ENCODE measurements around the gene ZAP70. TPM values are rescaled to one million over a fixed set of nuclear protein-coding genes. Genes with fewer than 3 reads are reported as not detected.

ZAP70 gene
- total RNA-seq, 1 experiment from 2014 or later: not detected

DNA sequence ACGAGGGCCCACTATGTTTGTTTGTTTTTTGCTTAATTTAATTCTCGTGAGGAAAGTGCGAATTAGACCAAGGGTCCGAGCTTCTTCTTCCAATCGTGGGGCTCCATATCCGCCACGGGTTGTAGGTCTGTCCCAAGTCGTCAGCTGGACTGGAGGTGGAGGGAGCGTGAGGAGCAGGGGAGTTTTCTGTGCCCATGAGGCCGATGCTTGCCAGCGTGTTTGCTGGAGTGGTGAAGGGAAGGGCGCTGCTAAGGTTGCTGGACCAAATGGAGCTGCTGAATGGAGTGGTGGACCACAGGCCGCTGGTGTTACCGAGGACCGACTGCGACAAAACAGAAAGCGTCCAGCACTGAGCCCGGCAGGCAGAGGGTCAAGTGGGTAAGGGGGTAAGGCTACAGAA is 43.7 kb downstream of the ZAP70 start:
- BruUV-seq (replicated peaks): no TSS peak
- Mint-ChIP-seq H3K27ac (ENCODE audit: unreplicated experiment) (no peak overlapping the region), H3K9me3 (ENCODE audit: low read depth, unreplicated experiment) (no peaks in the 10 kb centered on the region), H3K4me3 (ENCODE audit: low read depth, unreplicated experiment) (no peak overlapping the region), H3K27me3 (ENCODE audit: unreplicated experiment) (no peaks in the 10 kb centered on the region), H3K4me1 (ENCODE audit: low read depth, unreplicated experiment) (no peaks in the 10 kb centered on the region), H3K36me3 (ENCODE audit: insufficient read depth, unreplicated experiment) (no peaks in the 10 kb centered on the region)
- no peak for DNase-seq
- intact Hi-C loops (cut with micrococcal nuclease; ENCODE audit: unreplicated experiment): no loop called here
- CTCF ChIA-PET: no interaction called here
- TF ChIP-seq, protein P1, sequence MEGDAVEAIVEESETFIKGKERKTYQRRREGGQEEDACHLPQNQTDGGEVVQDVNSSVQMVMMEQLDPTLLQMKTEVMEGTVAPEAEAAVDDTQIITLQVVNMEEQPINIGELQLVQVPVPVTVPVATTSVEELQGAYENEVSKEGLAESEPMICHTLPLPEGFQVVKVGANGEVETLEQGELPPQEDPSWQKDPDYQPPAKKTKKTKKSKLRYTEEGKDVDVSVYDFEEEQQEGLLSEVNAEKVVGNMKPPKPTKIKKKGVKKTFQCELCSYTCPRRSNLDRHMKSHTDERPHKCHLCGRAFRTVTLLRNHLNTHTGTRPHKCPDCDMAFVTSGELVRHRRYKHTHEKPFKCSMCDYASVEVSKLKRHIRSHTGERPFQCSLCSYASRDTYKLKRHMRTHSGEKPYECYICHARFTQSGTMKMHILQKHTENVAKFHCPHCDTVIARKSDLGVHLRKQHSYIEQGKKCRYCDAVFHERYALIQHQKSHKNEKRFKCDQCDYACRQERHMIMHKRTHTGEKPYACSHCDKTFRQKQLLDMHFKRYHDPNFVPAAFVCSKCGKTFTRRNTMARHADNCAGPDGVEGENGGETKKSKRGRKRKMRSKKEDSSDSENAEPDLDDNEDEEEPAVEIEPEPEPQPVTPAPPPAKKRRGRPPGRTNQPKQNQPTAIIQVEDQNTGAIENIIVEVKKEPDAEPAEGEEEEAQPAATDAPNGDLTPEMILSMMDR (IDR thresholded peaks at IDR 0.05; ENCODE audit: unreplicated experiment): no peak

DNA sequence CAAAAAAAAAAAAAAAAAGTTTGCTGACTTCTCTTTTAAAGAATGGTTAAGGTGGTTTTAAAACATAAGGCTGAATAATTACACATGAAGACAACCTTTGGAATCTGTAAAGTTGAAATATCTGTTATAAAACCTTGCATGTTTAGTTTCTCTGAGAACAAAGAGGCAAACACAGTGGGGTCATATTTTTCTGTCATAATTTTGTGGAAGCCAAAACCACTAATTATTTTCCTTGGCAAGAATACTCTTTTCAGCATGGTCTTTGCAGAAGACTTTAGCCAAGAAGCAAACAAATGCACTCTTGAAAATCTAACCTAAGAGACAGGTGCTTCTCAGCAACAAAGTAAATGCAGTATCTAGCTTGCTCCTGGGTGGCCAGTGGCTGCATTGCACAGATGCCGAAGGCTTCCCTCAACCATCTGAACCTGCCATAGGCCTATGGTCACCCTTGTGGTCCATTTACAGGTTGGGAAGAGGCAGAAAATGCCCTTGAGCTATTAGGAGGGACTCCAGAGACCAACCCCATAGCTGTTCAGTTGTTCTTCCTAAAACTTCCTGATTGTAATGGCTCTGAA is 44.8 kb downstream of the ZAP70 start:
- Mint-ChIP-seq H3K36me3 (ENCODE audit: insufficient read depth, unreplicated experiment) (no peaks in the 10 kb centered on the region), H3K4me1 (ENCODE audit: low read depth, unreplicated experiment) (no peaks in the 10 kb centered on the region), H3K27me3 (ENCODE audit: unreplicated experiment) (no peaks in the 10 kb centered on the region), H3K4me3 (ENCODE audit: low read depth, unreplicated experiment) (no peak overlapping the region), H3K9me3 (ENCODE audit: low read depth, unreplicated experiment) (no peaks in the 10 kb centered on the region), H3K27ac (ENCODE audit: unreplicated experiment) (no peak overlapping the region)
- TF ChIP-seq, protein P1 (IDR thresholded peaks at IDR 0.05; ENCODE audit: unreplicated experiment): no peak
- intact Hi-C loops (cut with micrococcal nuclease; ENCODE audit: unreplicated experiment): no loop called here
- no peak for DNase-seq
- CTCF ChIA-PET: interaction anchor here (0.7 kb wide), 1 partner anchor 1003 kb away, joined by 5 read pairs; no protein-coding TSS in a partner anchor
- BruUV-seq (replicated peaks): no TSS peak

DNA sequence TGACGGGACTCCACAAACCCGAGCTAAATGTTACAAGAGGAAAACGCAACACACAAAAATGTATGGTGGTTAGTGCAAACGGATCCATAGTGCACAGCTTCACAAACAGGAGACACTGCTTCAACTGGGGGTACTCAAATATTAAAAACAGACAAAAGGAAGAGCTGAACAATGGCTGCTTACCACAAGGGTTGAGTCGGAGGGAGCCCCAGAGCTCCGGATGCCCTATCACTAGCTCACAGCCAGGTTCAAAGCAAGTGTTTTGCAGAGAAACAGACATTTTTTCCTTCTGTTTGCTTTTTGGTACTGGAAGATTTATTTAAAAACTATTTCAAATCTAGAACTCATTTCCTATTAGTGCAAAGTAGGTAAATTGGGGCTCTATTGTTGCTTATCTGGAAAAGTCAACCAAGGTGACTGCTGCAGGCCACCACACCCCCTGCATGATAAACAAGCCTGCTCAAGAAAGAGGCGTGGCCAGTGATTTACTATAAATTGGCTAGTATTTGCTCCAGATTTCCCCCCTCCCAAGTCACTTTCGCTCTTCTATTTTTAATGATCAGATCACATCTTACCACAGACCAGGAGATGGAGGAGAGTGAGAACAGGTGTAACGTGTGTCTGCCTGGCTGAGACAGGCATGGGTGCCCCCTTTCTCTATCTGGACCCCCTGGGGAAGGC is 46.5 kb downstream of the ZAP70 start:
- CTCF ChIA-PET: no interaction called here
- no TSS peak for BruUV-seq (replicated peaks)
- intact Hi-C loops (cut with micrococcal nuclease; ENCODE audit: unreplicated experiment): no loop called here
- Mint-ChIP-seq H3K27ac (ENCODE audit: unreplicated experiment) (no peak overlapping the region), H3K9me3 (ENCODE audit: low read depth, unreplicated experiment) (no peaks in the 10 kb centered on the region), H3K4me3 (ENCODE audit: low read depth, unreplicated experiment) (no peak overlapping the region), H3K27me3 (ENCODE audit: unreplicated experiment) (no peaks in the 10 kb centered on the region), H3K36me3 (ENCODE audit: insufficient read depth, unreplicated experiment) (no peaks in the 10 kb centered on the region), H3K4me1 (ENCODE audit: low read depth, unreplicated experiment) (no peaks in the 10 kb centered on the region)
- TF ChIP-seq, protein P1 (IDR thresholded peaks at IDR 0.05; ENCODE audit: unreplicated experiment): no peak
- DNase-seq: no peak

DNA sequence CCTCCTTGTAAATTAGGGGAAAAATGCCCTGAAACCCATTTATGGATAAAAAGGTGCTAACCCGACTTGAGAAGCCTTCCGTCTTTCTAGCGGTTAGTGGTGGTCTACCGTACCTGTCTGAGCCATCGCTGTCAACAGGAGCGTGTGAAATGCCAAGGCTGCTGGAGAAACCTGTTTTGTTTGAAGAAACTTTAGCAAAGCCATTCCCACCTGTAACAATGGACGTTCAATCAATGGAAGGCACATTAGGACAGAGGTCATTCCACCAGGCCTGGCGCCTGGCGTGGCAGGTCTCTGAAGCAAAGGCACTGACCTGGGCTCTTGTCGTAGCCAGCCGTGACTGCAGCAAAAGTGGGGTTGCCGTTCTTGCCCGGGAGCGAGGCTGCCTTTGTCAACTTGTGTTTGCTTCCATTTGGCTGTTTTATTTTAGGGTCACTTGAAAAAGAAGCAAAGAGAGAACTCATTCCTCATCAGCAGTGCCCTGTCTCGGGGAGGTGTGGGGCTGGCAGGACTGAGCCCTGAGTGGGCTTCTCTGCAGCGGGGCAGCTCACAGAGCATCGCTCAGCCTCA is 47.2 kb downstream of the ZAP70 start:
- no peak overlapping the region for H3K27ac Mint-ChIP-seq (ENCODE audit: unreplicated experiment)

More for the DNA sequence above, 47.2 kb downstream of the ZAP70 start:
- Mint-ChIP-seq H3K4me3 (ENCODE audit: low read depth, unreplicated experiment) (no peak overlapping the region), H3K4me1 (ENCODE audit: low read depth, unreplicated experiment) (no peaks in the 10 kb centered on the region), H3K27me3 (ENCODE audit: unreplicated experiment) (no peaks in the 10 kb centered on the region), H3K36me3 (ENCODE audit: insufficient read depth, unreplicated experiment) (no peaks in the 10 kb centered on the region), H3K9me3 (ENCODE audit: low read depth, unreplicated experiment) (no peaks in the 10 kb centered on the region)
- CTCF ChIA-PET: no interaction called here
- DNase-seq: no peak
- TF ChIP-seq, protein P1 (IDR thresholded peaks at IDR 0.05; ENCODE audit: unreplicated experiment): no peak
- BruUV-seq (replicated peaks): no TSS peak
- intact Hi-C loops (cut with micrococcal nuclease; ENCODE audit: unreplicated experiment): no loop called here

All from Calu3 (cell line).